SW 1271 (cell line): ENCODE results near the gene TIAM1.

ENCODE experiments used
- DNase-seq, 2 experiments: peaks; one replicate each; lab custom pipeline; 2025; lab: John Stamatoyannopoulos, UW

TIAM1 gene

GRCh38 chr21:31164713-31165694 lies 179.1 kb downstream of the TIAM1 start:
- DNase-seq: no peak

DNA sequence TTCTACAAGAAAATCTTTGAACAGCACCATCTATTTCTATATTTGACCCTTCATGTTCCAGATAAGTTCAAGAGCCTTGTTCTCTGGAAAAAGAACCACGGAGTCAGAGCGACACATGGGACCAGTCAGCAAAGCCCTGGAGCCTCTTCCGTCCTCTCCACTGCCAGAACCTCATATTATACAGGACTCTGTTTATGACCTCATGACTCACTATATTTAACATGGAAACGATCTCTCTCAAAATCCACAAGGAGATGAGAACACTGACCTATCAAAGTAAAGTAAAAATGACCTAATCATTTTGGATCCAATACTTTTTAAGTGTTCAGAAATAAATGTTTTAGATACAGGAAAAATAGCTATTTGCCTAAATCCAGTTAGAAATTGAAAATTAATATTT lies 181.2 kb downstream of the TIAM1 start:
- no peak for DNase-seq

DNA sequence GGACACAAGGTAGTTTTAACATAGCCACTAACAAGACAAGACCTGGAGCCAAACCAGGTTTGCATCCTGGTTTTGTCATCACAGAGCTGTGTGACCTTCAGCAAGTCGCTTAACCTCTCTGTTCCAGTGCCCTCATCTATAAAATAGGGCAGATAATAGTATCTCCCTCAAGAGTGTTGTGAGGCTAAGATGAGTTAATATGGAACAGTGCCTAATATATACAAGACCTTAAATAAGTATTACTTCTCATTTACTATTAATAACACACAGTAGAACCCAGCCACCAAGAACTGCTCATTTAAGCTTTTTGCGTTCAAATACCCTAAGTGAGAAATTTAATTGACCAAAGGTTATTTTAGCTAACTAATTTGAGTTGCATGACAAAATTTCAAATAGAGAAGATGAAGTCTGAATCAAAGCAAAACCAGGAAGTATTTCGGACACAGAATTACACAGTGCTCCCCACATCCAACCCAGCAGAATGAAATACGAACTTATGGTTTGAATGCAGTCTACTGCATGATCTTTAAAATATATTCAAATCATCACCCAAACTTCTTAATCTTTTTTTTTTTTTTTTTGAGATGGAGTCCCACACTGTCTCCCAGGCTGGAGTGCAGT lies 181.9 kb downstream of the TIAM1 start:
- no peak for DNase-seq

DNA sequence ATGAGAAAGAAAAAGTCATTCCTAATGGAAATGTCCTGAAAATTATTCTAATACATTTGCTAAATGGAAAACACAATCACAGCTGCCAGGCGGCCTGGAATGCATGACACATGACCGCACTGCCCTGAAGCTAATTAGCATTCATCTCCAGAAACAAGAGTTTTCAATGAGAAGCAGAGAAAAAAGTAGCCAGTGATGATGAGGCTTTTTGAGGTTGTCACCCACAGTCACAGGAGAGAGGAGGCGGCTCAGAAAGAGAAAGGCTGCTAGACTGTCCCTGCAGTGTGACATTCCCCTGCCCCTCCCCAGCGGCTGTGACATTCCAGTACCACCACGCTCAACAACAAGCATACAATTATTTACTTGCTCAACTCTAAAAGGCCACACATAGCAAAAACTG lies 182.9 kb downstream of the TIAM1 start:
- DNase-seq: no peak

- no peak for DNase-seq
Observed at GRCh38 chr21:31159808-31160207, 184.3 kb downstream of the TIAM1 start.

DNA sequence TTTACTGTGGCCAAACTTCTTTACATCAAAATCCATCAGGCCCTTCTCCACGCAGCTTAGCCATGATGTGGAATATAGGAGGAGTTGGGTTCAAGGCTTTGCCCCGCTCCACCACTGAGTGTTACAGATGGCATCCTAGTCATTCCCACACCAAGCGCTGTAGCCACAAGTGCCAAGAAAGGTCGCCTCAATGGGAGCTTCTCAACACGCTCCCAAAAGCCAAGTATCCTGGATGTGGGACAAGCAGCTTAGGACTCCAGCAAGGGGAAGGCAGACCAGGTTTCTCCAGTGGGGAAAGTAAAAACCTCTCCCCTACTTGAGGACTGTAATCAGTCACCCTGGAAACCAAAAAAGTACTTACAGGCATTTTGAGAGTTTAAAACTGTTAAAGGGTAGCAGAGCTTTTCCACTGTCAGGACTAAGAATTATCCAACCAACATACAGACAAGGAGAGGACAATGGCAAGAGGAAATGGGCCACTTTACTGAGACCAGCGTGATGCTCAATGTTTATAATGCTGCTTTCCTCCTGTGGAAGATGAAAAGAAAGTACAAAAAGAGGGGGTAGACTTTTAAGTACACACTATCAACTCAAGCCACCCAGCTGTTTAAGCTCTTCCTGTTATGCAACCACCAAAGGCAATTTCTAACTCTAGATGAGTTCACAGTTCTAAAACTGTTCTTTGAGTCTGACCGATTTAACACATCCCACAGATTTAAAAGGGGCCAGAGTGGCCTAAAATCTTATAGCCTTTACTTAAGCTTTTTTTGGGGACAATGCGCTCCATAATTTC lies 185.1 kb downstream of the TIAM1 start:
- DNase-seq: no peak

DNA sequence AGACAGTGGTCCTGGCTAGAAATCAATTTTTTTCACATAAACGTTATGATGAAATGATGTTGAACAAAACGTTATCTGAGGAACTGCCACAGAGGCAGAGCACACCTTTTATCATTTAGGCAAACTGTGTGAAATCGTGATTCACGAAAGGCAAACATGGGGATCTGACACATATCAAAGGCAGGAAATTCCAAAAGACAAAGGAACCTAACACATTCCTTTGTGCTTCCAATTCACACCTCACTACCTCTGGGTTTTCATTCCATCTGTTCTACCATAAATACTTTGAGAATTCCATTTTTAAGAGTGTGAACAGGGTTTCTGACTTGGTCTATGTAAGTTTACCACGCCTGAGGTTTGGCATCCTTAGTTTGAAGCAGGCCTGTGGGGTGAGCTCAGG lies 186.3 kb downstream of the TIAM1 start:
- DNase-seq: no peak

DNA sequence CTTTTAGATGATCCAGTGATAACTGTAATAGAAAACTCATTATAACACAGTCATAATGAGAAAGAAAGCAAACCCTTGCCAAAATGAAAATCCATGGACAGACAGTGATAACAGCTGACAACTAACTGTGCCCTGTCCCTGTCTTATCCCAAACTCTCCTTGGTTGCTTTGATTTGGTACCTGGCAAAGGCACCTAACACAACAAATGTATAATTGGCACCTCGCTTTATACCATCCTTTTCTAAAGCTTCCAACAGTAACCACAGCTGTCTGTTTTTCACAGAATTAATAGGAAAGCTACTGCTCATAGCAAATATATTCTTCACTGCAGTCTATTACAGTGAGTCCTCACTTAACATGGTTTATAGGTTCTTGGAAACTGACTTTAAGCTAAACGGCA lies 187.4 kb downstream of the TIAM1 start:
- no peak for DNase-seq

GRCh38 chr21:31156169-31156568 lies 187.9 kb downstream of the TIAM1 start:
- DNase-seq: no peak

DNA sequence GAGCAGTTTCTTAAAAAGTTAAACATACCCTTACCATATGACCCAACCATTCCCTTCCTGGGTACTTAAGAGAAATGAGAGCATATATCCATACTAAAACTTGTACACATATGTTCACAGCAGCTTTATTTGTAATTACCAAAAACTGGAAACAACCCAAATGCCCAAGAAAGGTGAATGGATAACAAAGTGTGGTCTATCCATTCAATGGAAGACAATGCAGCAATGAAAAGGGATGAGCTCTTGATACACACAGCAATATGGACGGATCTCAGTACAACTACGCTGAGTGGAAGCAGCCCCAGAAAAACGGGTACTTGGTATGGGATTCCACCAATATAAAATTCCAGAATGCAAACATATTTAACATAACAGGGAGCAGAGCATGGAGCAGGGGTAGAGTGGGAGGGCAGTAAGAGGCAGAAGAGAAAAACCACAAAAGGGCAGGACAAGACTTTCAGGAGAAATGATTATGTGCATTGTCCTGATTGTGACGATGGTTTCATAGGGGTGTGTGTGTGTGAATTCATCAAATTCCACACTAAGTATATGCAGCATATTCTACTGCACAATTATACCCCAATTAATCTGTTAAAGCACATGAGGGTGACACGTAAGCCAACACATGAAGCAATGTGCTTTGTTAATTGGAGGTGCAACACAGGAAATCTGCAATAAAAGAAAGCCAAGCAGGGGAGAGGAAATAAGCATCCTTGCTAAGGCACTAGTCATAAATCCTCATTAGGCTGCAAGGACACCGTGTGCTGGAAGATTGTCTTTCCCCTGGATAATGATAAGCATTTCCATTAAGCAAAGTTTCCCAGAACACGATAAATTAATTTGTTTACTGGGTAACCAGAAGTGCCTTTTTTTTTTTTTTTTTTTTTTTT lies 192.7 kb downstream of the TIAM1 start:
- DNase-seq: no peak

- no peak for DNase-seq
Observed at GRCh38 chr21:31145274-31145673, 198.8 kb downstream of the TIAM1 start.

DNA sequence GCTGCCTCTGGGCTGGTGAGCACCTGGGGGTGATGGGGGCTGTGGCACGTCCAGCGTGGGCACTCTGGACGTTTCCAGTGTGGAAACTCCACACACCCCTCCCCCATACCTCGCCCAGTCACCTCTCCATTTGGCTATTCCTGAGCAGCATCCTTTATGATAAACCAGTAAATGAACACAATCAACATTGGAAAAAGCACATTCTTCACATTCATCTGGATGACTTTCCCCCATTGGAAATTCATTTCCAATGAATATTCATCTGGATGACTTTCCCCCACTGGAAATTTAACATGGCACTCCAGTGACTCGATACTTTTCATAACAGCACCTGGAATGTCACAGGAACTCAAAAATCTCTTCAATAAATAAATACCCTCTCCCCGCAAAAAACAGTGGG lies 201.0 kb downstream of the TIAM1 start:
- DNase-seq: no peak

DNA sequence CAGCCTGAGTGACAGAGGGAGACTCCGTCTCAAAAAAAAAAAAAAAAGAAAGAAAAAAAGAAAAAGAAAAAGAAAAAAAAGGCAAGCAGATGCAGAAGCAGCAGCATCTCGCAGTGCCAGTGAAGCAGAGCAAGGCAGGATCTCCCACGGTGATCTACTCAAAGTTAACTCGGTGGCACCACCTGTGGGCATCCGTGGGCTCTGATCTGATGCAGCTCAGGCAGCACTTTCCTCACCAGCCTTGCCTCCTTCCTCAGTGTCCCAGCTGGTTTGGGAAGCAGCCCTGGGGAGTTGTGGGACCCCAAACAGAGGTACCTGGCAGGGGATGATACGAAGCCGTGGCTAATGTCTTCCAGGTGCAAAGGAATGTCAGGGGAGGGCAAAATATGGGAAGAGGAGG lies 201.5 kb downstream of the TIAM1 start:
- no peak for DNase-seq

GRCh38 chr21:31141389-31142000 lies 202.6 kb downstream of the TIAM1 start:
- no peak for DNase-seq

- DNase-seq: no peak
Observed at GRCh38 chr21:31140676-31141075, 203.4 kb downstream of the TIAM1 start.

GRCh38 chr21:31140025-31140424 lies 204.0 kb downstream of the TIAM1 start:
- DNase-seq: no peak

DNA sequence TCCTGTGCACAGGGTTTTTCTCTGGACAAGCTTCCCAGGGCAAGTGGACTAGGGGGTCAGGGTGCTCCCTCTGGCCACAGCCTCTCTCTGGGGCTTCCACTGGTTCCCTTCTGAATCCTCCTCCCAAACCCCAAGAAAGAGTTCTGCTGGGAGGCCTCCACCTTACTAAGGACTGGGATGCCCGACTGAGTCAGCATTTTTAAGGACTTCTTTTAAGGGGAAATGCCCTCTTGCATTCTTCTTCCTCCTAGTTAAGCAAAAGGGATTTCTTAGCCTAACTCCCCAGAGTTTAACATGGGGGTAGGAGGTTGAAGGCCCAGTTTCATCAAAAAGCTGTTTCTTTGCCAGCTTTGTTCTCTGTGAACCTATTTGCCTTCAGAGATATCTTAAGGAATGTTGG lies 206.1 kb downstream of the TIAM1 start:
- no peak for DNase-seq

DNA sequence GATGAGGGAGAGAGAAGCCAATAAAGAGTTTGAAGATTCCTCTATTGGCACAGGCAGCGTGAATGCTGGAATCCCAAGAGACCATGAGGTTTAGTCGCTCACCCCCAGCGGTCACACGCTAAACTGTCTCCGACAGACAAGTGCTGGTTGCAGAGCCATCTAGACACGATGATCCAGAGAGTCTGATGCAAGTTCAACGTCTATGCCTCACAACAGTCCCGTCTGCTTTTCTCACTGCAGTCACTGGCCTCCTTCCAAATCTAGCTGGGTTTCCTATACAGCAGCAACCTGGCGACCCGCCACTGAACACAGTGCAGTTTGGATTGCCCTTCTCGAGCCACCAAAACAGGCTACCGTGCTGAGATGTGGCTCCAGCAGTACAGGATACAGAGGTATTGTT lies 207.2 kb downstream of the TIAM1 start:
- DNase-seq: no peak

- no peak for DNase-seq
Observed at GRCh38 chr21:31135531-31136184, 208.4 kb downstream of the TIAM1 start.

GRCh38 chr21:31133243-31133830 lies 210.7 kb downstream of the TIAM1 start:
- DNase-seq: no peak
